HG03457 (cell line): ENCODE results near the gene ENO1.
"Not testable (repeated sequence)": the region's sequence is repeated elsewhere in the genome, so short reads cannot be mapped to it uniquely, and the experiment has no call there.

Experiments used
- ATAC-seq: cut with Tn5 transposase; IDR thresholded peaks from one replicate; pipeline ENCODE4 v1.9.1; 2021; ENCODE audit warnings: moderate number of reproducible peaks; ENCODE audit not compliant: unreplicated experiment

The ENO1 gene

GRCh38 chr1:8847990-8848389, 30.5 kb downstream of the ENO1 start:
- ATAC-seq = no peak

DNA sequence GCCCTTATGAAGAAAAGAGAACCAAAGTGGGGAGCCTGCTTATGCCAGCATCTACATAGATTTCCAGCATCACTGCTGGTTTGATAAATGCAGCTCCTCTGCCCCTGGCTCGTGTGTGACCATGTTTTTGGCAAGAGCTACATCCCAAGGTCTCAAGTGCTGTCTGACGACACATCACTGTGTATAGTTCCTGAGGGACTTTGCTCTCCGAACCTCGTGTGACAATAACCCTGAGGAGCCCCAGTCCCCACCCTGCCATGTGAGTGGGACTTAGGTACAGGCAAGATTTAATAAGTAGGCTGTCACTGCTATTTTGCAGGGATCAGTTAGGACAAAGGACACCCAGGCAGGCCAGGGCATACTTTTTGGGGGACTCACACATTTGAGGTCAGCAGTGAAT, 32.2 kb downstream of the ENO1 start:
- ATAC-seq = no peak

DNA sequence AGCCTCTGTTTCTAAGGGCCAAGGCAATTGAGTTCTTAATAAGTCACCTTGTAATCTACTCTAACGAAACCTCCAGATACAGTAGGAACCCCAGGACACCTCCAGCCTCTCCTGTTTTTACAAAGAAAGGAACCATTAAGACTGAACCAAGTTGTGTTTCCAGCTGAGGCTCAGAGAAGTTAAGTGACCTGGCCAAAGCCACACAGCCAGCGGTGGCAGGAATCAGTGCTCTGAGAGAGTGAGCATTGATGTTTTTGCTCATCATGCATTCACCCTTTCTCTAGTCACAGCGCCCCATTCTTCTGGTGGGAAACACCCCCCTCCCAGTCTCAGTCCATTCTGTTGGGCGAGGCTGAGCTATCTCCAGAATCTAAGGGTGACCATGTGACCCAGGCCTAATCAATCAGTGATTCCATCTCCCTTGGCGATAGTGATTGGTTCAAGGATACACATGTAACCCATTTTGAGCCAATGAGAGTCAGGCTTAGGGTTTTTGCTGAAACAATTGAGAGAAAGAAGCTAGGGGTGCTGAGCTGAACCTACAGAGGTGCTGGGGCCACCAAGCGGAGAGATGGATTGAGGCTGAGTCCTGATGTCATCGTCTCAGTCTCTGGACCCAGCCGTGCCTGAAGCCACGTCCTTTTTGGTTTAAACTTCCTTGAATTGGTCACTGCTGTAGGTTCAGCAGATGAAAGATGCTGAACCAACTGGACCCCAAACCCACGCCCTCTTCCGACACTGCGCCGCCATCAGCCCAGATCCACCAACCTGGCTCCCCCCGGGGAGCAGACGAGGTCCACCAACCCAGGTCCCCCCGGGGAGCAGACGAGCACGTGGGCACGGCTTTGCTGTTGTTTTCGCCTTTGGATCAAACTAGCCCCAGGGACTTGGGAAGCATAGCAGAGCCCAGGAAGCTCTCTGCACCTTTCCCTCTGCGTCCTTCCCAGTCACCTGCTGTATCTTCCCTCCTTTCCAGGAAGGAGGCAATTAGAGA, 33.1 kb downstream of the ENO1 start:
- ATAC-seq = no peak

DNA sequence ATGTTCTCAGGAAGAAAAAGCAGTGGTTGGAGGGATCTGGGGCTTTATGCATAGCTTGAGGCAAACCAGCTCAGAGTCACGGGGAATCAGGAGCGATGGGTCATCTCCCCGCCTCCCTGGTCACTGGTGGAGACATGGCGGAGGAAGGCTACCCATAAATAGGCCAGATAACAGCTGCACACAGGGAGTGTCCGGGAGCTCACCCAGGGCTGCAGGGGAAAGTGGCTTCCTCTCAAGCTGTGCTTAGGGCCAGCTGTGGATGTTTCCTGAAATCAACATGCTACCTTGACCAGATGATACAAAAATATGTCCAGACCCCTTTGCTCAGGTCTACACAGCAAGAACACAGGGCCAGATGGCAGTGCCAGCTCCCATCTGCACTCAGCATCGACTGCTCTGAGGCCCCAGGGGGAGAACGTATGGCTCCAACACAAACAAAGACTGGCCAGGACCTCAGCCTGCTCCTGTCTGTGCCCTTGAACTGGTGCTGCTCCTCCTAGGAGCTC, 33.9 kb downstream of the ENO1 start:
- ATAC-seq = no peak

- ATAC-seq = no peak
These were observed 37.1 kb downstream of the ENO1 start for GRCh38 chr1:8841395-8841794.

GRCh38 chr1:8839990-8840389, 38.5 kb downstream of the ENO1 start:
- no peak for ATAC-seq

- no peak for ATAC-seq
These were observed 42.4 kb downstream of the ENO1 start for GRCh38 chr1:8835941-8836643.

DNA sequence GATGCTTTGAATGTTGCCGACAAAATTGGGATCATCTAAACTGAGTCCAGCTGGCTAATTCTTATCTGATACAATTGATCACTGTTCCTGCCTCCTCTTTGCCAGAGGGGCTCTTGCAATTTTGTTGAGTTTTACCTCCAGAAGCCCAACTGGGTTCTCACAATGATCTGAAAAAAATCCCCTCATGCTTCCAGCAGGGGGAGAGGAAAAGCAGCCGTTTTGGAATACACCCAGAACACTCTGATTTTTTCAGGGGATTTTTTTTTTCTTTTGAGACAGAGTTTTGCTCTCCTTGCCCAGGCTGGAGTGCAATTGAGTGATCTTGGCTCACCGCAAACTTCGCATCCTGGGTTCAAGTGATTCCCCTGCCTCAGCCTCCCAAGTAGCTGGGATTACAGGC, 47.1 kb downstream of the ENO1 start:
- no peak for ATAC-seq

DNA sequence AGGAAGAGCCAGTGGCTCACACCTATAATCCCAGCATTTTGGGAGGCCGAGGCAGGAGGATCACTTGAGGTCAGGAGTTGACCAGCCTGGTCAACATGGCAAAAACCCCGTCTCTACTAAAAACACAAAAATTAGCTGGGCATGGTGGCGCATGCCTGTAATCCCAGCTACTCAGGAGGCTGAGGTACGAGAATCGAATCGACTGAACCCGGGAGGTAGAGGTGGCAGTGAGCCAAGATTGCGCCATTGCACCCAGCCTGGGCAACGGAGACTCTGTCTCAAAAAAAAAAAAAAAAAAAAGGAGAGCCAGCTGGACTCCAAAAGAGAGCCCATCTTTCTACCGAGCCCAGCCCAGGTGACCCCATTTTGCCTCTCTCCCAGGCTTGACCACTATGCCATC, 47.8 kb downstream of the ENO1 start:
- ATAC-seq = not testable (repeated sequence)

- no peak for ATAC-seq
These were observed 52.5 kb downstream of the ENO1 start for GRCh38 chr1:8825985-8826481.

DNA sequence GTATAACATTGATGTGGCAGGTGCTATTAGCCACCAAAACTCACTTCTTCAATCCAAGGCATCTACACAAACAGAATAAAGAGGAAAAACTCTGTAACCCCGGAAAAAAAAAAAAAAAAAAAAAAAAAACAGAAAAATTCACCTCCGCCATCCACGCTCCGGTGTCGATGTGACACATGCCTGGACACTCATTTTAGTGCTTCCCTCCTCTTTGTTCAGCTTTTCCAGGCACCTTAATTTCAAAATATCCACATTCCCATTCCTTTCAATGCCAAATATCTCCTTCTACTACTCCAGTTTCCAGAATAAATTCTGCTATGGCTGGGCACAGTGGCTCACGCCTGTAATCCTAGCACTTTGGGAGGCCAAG, 55.2 kb downstream of the ENO1 start:
- ATAC-seq = no peak

DNA sequence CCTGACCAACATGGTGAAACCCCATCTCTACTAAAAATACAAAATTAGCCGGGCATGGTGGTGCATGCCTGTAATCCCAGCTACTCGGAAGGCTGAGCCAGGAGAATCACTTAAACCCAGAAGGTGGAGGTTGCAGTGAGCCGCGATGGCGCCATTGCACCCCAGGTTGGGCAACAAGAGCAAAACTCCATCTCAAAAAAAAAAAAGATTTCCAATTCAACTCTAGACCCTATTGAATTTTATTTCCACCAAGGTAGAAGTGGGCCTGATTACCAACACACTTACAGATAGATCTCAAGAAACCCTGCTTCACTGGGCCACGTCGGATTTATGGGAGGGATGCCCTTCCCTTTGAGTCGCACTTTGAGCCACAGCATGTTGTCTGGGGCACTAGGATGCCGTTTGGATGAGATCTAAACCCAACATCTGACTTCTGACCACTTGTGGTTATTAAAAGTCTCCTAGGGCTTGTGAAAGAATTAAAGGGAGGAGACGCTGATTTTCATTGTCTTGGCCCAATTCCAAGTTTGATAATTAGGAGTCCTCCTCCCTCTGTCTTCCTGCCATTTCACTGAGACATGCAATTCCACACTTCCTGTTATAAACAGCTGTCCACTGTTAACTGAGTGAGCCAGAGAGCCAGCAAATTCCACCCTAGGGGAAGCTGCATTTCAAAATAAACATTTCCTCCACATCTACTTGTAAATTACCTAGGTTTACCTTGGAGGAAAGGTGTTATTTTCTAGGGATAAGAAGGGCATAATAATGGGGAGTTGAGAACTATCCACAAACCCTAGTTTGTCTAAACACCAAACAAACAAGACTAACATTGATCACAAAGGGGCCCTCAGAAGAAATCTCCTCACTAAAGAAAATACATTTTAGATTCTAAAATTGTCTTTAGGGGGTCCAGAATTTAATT, 55.9 kb downstream of the ENO1 start:
- ATAC-seq = no peak

GRCh38 chr1:8821084-8821483, 57.4 kb downstream of the ENO1 start:
- ATAC-seq = no peak

- ATAC-seq = not testable (repeated sequence)
These were observed 59.7 kb downstream of the ENO1 start for GRCh38 chr1:8818789-8819188.

- ATAC-seq = no peak
These were observed 60.1 kb downstream of the ENO1 start for GRCh38 chr1:8818325-8818775.

DNA sequence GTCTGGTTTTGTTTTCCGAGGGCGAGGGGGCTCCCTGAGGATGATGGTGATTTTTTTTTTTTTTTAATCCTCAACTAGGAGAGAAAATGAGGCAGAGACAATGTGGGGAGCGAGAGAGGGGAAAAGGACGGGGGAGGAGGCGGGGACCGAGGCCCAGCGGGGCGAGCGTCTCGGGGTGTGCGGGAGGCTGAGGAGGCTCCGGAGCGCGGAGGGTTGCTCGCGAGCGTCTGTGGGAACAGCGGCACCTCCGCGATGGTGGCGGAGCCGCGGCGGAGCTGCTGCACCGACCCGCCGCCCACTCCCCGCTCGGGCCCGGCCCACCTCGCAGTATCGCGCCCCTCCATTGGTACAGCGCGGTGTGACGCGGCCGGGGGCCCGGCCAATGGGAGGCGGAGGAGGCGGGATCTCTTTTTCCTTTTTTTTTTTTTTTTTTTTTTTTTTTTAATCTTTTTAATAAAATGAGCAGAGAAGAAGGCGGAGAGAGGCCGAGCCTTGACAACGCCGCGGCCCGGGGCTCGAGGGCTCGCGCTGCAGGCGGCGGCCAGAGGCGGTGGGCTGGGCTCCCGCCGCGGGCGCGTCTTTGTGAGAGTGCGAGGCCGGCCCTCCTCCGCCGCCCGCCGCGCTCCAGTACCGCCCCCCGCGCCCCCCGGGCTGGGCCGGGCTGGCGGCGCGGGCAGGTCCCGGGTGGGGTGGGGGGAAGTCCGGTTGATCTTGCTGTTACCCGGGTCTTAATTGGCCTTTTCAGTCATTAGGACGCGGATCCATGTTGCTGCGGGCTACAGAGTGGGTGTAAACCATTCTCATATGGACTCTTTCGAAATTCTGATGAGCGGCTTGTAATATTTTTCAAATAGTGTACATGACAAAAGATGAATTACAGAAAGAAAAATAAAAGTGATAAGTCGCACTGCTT, 60.8 kb downstream of the ENO1 start, which contains the start of gene RERE:
Gene RERE (minus strand): TSS at position 229 of the 913 bp plus-strand sequence.
- ATAC-seq = peak; percentile 92

DNA sequence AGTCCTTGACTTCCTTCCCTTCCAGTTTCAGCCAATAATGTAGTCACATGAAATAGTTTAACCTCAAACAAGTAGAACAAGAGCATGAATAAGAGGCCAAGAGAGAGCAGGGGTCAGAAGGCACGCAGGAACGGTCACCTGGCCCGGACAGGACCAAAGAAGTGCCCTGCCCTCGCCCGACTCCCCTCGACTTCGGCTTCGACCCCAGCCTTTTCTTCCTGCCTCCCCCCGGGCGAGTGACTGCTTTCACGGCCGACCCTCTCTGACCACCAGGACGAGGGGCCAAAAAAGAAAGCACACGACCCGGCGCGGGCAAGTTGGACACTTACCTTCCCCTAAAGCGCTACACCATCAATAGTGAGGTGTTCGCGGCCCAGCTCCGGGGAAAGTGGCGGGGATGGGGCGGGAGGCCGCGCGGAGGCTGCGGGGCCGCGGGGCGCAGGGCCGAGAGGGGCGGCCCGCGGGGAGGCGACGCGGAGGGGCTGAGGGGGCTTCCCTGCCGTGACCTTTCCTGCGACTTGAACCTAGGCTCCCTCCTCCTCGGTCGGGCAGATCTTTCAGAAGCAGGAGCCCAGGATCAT, 61.6 kb downstream of the ENO1 start:
- ATAC-seq = peak; percentile 15

DNA sequence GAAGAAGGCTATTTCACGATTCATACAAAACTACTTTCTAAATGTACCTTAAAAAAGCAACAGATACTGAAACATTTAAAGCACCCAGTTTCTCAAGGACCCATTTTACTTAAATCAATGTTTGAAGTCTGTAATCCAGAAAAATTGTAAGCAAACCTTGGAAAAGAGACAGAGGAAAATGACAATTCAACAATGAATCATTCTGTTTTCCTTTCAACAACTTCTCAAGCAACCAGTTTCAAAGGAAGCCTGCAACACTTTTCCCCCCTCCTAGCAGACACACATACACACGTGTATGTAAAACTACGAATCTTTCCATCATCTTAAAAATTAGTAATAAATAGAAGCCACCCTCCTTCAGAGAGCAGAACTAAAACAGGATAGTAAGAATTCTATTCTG, 62.2 kb downstream of the ENO1 start:
- no peak for ATAC-seq

- no peak for ATAC-seq
These were observed 62.8 kb downstream of the ENO1 start for GRCh38 chr1:8815582-8816151.
